Measurements from ENCODE around the gene APOBEC3A.

Gene APOBEC3A

DNA sequence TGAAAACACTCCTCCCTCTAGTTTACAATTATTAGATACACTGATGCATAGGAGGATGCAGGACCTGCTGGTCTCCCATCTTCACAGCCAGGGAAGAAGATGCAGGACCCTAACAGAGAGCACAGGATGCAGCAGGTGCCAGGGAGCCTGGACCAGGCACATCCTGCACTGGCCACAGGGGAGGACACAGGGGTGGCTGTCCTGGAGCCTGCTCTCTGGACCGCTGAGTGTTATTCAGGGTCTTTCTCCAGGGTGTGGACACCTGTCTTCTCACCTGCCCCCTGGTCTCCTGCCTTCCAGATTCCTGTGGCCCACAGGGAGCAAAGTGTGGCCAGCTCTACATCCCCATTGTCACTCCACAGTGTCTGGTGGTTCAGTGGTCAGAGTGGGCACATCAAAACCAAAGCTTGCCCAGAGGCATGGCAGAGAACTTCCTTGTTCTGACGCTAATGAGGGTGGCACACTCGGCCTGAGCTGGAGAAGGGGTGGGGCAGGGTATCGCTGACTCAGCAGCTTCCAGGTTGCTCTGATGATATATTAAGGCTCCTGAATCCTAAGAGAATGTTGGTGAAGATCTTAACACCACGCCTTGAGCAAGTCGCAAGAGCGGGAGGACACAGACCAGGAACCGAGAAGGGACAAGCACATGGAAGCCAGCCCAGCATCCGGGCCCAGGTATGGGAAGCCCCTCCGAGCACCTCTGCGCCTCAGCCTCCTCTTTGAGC lies at the start of gene APOBEC3A:
Gene APOBEC3A (plus strand): TSS at position 564 of the 725 bp plus-strand sequence. CDS start 83 bp downstream, at position 647.
- DNase-seq: no peak

- DNase-seq: no peak
These were observed 49.6 kb upstream of the APOBEC3A start for GRCh38 chr22:38907767-38908166.

DNA sequence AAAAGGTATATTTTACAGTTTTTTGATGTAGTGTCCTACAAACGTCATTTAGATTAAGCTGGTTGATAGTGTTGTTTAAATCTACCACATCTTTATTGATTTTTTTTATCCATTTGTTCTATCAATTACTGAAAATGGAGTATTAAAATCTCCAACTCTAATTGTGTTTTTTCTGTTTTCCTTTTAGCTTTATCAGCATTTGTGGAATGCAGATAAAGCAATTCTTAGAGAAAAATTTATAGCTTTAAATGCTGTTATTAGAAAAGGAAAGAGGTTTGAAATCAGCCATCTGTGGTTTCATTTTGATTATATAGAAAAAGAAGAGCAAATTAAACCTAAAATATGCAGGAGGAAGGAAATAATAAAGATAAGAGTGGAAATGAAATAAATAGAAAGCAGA lies 46.0 kb upstream of the APOBEC3A start:
- no peak for DNase-seq

- no peak for DNase-seq
These were observed 37.7 kb upstream of the APOBEC3A start for GRCh38 chr22:38919631-38920190.

GRCh38 chr22:38921120-38921519 lies 36.3 kb upstream of the APOBEC3A start:
- DNase-seq: no peak

- no peak for DNase-seq
These were observed 35.6 kb upstream of the APOBEC3A start for GRCh38 chr22:38921806-38922205.

DNA sequence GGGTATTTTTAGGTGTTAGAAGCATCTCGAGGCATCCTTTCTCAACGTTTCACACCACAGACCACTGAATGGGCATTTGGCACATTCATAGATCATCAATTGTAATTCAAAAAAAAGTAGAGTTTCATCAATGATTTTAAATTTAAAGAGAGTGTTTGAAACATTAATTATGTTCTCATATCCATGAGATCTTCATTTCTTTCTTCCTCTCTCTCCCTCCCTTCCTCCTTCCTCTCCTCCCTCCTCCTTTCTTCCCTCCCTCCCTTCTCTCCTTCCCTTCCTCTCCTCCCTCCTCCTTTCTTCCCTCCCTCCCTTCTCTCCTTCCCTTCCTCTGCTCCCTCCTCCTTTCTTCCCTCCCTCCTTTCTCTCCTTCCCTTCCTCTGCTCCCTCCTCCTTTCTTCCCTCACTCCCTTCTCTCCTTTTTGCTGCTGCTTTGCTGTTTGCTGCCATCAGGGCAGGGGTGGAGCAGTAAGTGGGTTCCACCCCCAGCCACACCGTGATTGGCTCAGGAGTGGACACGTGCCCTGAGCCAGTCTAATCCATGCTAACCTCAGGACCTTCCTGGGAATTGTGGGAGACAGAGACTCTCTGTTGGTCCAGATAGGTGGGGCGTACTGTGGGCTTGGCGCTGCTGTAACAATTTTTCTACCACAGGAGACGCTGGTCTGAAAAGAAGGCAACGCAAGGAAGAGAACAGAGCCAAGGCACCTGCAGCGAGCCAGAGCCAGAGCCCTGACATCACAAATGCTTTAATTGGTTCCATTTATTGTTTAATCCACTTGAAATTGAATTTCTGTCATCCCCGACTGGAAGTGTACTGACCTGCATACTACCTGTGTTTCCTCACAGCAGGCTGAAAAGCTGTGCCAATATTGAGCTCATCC lies 33.7 kb upstream of the APOBEC3A start:
- DNase-seq: no peak

- DNase-seq: no peak
These were observed 33.0 kb upstream of the APOBEC3A start for GRCh38 chr22:38924347-38924952.

DNA sequence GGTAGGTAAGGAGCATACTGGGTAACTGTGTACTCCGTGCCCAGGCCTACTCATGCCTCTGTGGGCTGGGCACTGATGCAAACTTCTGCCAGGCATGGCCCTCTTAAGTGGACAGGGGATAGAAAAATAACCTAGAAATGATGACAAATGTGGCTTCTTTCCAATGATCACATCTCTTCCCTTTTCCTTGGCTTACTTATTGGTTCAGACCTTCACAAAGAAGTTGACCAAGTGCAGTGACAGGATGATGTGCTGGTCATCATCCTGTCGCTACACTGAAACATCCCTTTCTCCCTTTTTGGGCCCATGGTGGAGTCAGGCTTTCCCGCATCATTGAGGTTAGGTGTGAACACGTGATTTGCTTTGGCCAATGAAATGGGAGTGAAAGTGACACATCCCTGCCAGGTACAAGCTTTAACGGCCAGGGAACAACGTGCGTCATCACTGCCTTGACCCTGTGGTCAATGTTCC lies 31.8 kb upstream of the APOBEC3A start:
- DNase-seq: no peak

- peak; percentile 54 for DNase-seq
These were observed 30.2 kb upstream of the APOBEC3A start for GRCh38 chr22:38927033-38927781.

DNA sequence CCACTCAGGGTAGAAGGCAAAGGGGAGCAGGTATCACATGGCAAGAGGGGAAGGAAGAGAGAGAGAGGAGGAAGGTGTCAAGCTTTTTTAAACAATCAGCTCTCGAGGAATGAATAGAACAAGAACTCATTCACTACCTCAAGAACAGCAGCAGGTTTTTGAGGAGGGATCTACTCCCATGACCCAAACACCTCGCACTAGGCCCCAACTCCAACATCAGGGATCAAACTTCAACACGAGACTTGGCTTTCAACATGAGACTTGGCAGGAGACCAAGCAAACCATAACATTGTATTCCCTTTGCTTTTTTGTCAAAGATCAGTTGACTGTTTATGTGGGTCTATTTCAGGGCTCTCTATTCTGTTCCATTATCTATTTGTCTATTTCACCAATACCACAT lies 26.9 kb upstream of the APOBEC3A start:
- DNase-seq: no peak

DNA sequence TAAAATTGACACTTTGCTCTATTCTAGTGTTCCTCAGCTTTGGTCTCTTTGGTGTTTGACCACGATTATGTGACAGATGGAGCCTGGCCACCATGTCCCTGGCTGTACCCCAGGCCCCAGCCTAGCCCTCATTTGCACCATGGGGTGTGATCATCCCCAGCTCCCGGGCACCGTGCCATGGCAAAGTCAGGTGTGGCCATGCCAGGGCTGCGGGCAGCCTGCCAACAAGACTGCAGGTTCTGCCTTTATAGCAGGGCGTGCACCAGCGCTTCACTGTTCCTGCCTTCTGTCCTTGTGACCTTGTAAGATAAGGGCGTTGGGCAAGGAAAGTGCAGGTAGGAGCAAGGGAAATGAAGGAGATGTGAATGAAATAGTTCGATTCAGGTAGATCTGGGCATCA lies 22.4 kb upstream of the APOBEC3A start:
- DNase-seq: no peak

DNA sequence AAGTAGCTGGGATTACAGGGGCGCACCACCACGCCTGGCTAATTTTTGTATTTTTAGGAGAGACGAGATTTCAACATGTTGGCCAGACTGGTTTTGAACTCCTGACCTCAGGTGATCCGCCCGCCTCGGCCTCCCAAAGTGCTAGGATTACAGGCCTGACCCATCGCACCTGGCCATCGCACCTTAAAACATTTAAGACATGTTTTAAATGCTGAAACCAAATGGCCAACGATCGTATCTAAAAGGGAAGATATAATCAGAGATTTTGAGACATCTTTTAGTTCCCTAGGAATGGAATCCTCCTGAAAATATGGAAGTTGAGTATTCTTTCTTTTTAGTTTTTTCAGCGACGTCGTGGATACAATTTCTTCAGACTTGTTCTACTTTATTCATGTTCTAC lies 21.8 kb upstream of the APOBEC3A start:
- DNase-seq: no peak

- no peak for DNase-seq
These were observed 20.8 kb upstream of the APOBEC3A start for GRCh38 chr22:38936562-38936961.

DNA sequence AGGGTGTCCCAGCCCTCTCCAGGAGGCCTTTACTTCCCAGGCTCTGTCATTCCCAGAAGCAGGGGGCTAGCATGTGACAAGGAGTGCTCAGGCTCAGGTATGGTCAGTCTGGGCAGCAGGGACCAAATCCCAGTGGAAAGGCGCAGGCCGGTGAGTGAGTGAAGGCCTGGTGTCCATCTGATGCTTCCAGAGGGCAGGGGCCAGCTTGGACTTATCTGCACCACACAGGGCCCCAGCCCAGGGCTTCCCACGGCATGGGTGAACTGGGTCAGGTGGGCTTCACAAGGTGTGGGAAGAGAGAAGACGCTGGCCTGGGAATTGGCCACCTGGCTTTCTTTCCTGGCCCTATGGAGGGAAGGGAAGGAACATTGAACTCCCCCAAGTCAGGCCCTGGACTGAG lies 20.4 kb upstream of the APOBEC3A start:
- no peak for DNase-seq

GRCh38 chr22:38937541-38937940 lies 19.9 kb upstream of the APOBEC3A start:
- no peak for DNase-seq

GRCh38 chr22:38938221-38938620 lies 19.2 kb upstream of the APOBEC3A start:
- no peak for DNase-seq

GRCh38 chr22:38938925-38939324 lies 18.5 kb upstream of the APOBEC3A start:
- DNase-seq: no peak

GRCh38 chr22:38940811-38941384 lies 16.5 kb upstream of the APOBEC3A start:
- DNase-seq: peak; percentile 51

DNA sequence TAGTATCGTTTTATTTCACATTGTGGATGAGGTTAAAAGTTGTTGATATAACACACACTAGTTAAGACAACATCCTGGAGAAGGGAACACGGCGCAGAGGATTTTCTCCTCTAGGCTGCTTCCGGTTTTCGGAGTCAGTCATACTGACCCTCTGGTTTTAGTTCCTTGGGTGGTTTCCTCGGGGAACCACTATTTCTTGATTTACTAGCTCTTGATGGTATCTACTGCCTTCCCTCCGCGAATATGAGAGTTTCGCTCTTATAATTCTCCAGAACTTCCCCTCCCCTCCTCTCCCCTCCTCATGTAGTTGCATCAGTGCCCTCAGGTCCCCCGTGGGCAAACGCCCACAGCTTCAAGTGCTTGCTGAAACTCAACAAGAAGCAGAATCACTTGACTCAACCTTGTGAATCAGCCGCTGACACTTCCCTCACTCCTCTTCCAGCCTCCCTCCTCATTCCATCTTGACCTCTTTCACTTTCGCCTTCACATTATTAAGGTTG lies 15.9 kb upstream of the APOBEC3A start:
- peak; percentile 87 for DNase-seq

- DNase-seq: no peak
These were observed 14.7 kb upstream of the APOBEC3A start for GRCh38 chr22:38942702-38943101.

GRCh38 chr22:38943201-38943600 lies 14.2 kb upstream of the APOBEC3A start:
- DNase-seq: no peak
